WI38 (cell line): ENCODE measurements around the gene NLE1.
A peak's percentile ranks its signal among the peaks of the same experiment; 100 is the strongest.
"Not testable (repeated sequence)": the region's sequence is repeated elsewhere in the genome, so short reads cannot be mapped to it uniquely, and the experiment has no call there.

ENCODE experiments used
- H3K4me3 ChIP-seq: 2 replicates; pipeline ENCODE4 v1.5.1; 2011; ENCODE audit warnings: low read depth, mild to moderate bottlenecking, control low read depth, low read length
- CTCF ChIP-seq: IDR thresholded peaks from 2 replicates; pipeline ENCODE4 v1.5.1; 2012; ENCODE audit warnings: low read depth, mild to moderate bottlenecking, control low read depth, low read length

NLE1 gene

DNA sequence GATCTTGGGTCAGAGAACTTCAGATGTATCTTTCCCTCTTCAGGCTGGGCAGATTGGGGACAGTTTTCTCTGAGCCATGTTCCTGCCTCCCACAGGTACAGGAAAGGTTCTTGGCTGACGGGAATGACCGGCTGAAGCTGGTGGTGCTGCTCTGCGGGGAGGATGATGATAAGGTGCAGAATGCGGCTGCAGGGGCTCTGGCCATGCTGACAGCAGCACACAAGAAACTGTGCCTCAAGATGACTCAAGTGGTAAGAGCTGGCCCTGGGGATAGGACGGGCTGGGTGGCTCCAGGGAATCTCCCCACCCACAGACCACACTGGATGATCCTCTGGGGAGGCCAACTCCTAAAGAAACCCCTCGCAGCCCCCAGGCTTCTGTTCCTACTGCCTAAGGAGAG, 41.2 kb upstream of the NLE1 start:
- H3K4me3 ChIP-seq: no peak overlapping the region
- no peak for TF ChIP-seq CTCF

GRCh38 chr17:35179379-35179778, 37.3 kb upstream of the NLE1 start:
- H3K4me3 ChIP-seq: not testable (repeated sequence)

DNA sequence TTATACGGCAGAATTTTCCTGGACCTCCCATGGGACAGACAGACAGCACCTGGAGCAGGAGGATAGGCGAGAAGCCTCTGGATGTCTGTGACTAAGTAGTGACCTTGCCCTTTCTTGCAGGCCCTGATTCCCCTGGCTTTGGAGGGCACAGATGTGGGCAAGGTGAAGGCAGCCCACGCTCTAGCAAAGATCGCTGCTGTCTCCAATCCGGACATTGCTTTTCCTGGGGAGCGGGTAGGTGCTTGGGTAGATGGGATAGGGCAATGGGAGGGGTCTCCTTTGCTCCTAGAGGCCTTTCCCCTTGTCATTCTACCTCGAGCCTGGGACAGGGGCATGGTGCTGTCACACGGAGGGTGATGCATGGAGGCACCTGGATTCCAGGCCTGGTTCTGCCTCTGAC, 34.8 kb upstream of the NLE1 start:
- TF ChIP-seq CTCF: no peak
- no peak overlapping the region for H3K4me3 ChIP-seq

- no peak overlapping the region for H3K4me3 ChIP-seq
- TF ChIP-seq CTCF: no peak
Observed at GRCh38 chr17:35175638-35176415, 33.7 kb upstream of the NLE1 start.

DNA sequence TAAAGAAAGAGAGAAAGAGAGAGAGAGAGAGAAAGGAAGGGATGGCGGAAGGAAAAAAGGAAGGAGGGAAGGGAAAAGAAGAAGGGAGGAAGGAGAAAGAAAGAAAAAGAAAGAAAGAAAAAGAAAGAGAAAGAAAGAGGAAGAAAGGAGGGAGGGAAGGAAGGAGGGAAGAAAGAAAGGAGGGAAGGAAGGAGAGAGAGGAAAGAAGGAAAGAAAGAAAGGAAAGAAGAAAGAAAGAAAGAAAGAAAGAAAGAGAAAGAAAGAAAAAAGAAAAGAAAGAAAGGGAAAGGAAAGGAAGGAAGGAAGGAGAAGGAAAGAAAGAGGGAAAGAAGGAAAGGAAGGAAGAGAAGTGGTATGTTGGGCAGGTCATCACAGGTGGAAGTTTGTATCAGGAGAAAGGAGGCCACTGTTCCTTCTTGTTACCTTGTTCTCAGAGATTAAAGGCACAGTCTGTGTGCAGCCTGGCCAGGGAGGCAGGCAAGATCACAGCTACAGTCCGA, 32.8 kb upstream of the NLE1 start:
- no peak for TF ChIP-seq CTCF
- H3K4me3 ChIP-seq: no peak overlapping the region

DNA sequence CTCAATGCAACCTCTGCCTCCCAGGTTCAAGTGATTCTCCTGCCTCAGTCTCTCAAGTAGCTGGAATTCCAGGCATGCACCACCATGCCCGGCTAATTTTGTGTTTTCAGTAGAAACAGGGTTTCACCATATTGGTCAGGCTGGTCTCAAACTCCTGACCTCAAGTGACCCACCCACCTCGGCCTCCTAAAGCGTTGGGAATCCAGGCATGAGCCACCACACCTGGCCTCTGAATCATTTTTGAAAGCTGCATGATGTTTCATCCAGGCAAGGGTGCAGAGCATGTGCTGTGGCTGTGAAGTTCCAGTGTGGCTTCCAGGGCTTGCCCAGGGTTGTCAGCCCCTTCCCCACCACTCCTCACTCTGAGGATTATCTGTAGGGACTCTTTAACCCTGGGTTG, 30.2 kb upstream of the NLE1 start:
- H3K4me3 ChIP-seq: not testable (repeated sequence)

- no peak for TF ChIP-seq CTCF
- H3K4me3 ChIP-seq: no peak overlapping the region
Observed at GRCh38 chr17:35171834-35172233, 29.7 kb upstream of the NLE1 start.

DNA sequence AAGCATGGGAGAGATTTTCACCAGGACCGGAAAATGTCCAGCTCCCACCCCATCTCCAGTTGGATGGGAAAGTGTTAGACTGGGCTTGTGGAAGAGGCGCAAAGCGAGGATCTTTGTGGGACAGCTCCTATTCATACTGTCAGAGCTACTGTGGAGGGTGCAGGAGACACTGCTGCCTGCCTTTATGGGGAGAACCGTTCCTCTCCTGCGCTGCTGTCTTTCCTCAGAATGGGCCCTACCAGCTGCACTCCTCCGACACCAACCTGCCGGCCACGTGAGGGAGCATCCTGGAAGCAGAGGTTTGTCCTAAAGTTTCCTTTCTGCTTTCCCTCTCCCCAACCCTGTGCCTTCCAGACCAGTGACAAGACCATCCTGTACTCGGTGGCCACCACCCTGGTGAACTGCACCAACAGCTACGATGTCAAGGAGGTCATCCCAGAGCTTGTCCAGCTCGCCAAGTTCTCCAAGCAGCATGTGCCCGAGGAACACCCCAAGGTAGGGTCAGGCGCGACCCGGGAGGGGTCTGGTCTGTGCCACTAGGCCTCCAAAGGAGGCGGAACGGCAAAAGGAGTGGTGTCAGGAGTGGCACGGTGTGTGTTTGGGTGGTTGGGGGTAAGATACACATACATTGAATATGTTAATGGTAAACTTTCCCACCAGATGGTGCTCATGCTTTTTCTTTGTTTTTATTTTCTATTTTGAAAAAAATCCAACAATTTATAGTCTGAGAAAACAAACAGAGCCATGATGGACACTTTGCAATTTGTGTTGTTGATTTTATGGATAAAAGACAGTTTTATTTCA, 29.1 kb upstream of the NLE1 start:
- TF ChIP-seq CTCF: 0 out of 2 replicates have a peak, but pooled peaks have one; percentile 3
- no peak overlapping the region for H3K4me3 ChIP-seq
